LHCN-M2 (cell line): ENCODE data around the gene DGKH. TPM values are rescaled to one million over a fixed set of nuclear protein-coding genes. Genes with fewer than 3 reads are reported as not detected.
"Not testable (repeated sequence)": the region's sequence is repeated elsewhere in the genome, so short reads cannot be mapped to it uniquely, and the experiment has no call there.

ENCODE experiments used
- DNase-seq: peaks from one replicate; pipeline ENCODE4 v3.0.0-alpha.2; 2012; ENCODE audit warnings: low read depth
- total RNA-seq: library from RNA; depleted of rRNA; stranded (reverse); fragments of >200 nt; gene quantifications from 2 replicates; pipeline ENCODE4 v1.2.3, GENCODE V29; 2014

DGKH gene
- total RNA-seq, 1 experiment from 2014 or later = 4.8 TPM

- no peak for DNase-seq
These were observed 64.4 kb downstream of the DGKH start for GRCh38 chr13:42112864-42113263.

GRCh38 chr13:42113478-42113877, 65.0 kb downstream of the DGKH start:
- peak; percentile 54 for DNase-seq

GRCh38 chr13:42114278-42114677, 65.8 kb downstream of the DGKH start:
- no peak for DNase-seq

- no peak for DNase-seq
These were observed 66.5 kb downstream of the DGKH start for GRCh38 chr13:42114912-42115311.

GRCh38 chr13:42116225-42116624, 67.8 kb downstream of the DGKH start:
- DNase-seq = no peak

- no peak for DNase-seq
These were observed 70.6 kb downstream of the DGKH start for GRCh38 chr13:42119041-42119440.

GRCh38 chr13:42119875-42120274, 71.4 kb downstream of the DGKH start:
- peak; percentile 40 for DNase-seq

- DNase-seq = no peak
These were observed 75.2 kb downstream of the DGKH start for GRCh38 chr13:42123600-42123999.

GRCh38 chr13:42125046-42125445, 76.6 kb downstream of the DGKH start:
- no peak for DNase-seq

- DNase-seq = no peak
These were observed 78.6 kb downstream of the DGKH start for GRCh38 chr13:42127047-42127446.

- no peak for DNase-seq
These were observed 80.6 kb downstream of the DGKH start for GRCh38 chr13:42129033-42129432.

- DNase-seq = no peak
These were observed 88.1 kb downstream of the DGKH start for GRCh38 chr13:42136518-42136917.

- peak; percentile 34 for DNase-seq
These were observed 89.5 kb downstream of the DGKH start for GRCh38 chr13:42137856-42138537.

- no peak for DNase-seq
These were observed 92.0 kb downstream of the DGKH start for GRCh38 chr13:42140494-42140893.

- DNase-seq = not testable (repeated sequence)
These were observed 92.6 kb downstream of the DGKH start for GRCh38 chr13:42141052-42141451.

GRCh38 chr13:42146359-42146758, 97.9 kb downstream of the DGKH start:
- DNase-seq = no peak

GRCh38 chr13:42148538-42148937, 100.1 kb downstream of the DGKH start:
- DNase-seq = no peak

- no peak for DNase-seq
These were observed 100.7 kb downstream of the DGKH start for GRCh38 chr13:42149136-42149535.

GRCh38 chr13:42151781-42152180, 103.3 kb downstream of the DGKH start:
- DNase-seq = peak; percentile 22

- DNase-seq = no peak
These were observed 104.0 kb downstream of the DGKH start for GRCh38 chr13:42152495-42152894.

GRCh38 chr13:42153199-42154113, 105.0 kb downstream of the DGKH start:
- DNase-seq = peak; percentile 17

GRCh38 chr13:42155251-42155650, 106.8 kb downstream of the DGKH start:
- DNase-seq = no peak

GRCh38 chr13:42163338-42163737, 114.9 kb downstream of the DGKH start:
- DNase-seq = not testable (repeated sequence)
